SK-N-SH treated with all-trans-retinoic acid at 6 μM for 48 hours (cell line): ENCODE measurements around the gene GRAP.
"Not testable (repeated sequence)": the region's sequence is repeated elsewhere in the genome, so short reads cannot be mapped to it uniquely, and the experiment has no call there.

ENCODE experiments used
- CSDC2 ChIP-seq: fragments of 250-450 bp; sonication (Bioruptor Pico); IDR thresholded peaks from 2 replicates; pipeline ENCODE4 v1.5.0; 2020; ENCODE audit warnings: mild to moderate bottlenecking, moderate library complexity
- PATZ1 ChIP-seq: fragments of 250-450 bp; sonication (Bioruptor Pico); IDR thresholded peaks from 2 replicates; pipeline ENCODE4 v1.8.0; 2020; ENCODE audit warnings: mild to moderate bottlenecking, moderate library complexity, borderline replicate concordance
- ZC3H10 ChIP-seq: fragments of 250-450 bp; sonication (Bioruptor Pico); IDR thresholded peaks from 2 replicates; pipeline ENCODE4 v1.5.1; 2021; ENCODE audit warnings: mild to moderate bottlenecking, moderate library complexity

GRCh38 chr17:19062718-19063325, 16.1 kb upstream of the GRAP start:
- TF ChIP-seq ZC3H10, CSDC2, PATZ1 (CRISPR knock-in tag): not testable (repeated sequence)
